NCI-H1694 treated with DMSO at 0.1 percent for 48 hours (cell line): ENCODE results near the gene CA14.
"Not testable (repeated sequence)": the region's sequence is repeated elsewhere in the genome, so short reads cannot be mapped to it uniquely, and the experiment has no call there.

Experiments used
- DNase-seq: peaks from one replicate; lab custom pipeline; 2025; lab: John Stamatoyannopoulos, UW

Gene CA14

GRCh38 chr1:150235852-150236613 is 21.5 kb upstream of the CA14 start, which contains the start of gene ANP32E:
Gene ANP32E (minus strand): TSS chr1:150236112. CDS start chr1:150235786, 326 bp downstream.
- DNase-seq, result peak; percentile 100

GRCh38 chr1:150236614-150237100 is 20.9 kb upstream of the CA14 start:
- DNase-seq, result peak; percentile 35

GRCh38 chr1:150237176-150237575 is 20.4 kb upstream of the CA14 start:
- DNase-seq, result not testable (repeated sequence)

GRCh38 chr1:150237746-150238145 is 19.8 kb upstream of the CA14 start:
- DNase-seq, result no peak

- DNase-seq, result no peak
Observed at GRCh38 chr1:150243003-150243402, 14.6 kb upstream of the CA14 start.

- DNase-seq, result no peak
Observed at GRCh38 chr1:150249936-150250335, 7.6 kb upstream of the CA14 start.

- DNase-seq, result no peak
Observed at GRCh38 chr1:150256198-150256553, 1.4 kb upstream of the CA14 start.

GRCh38 chr1:150256554-150257341 is 826 bp upstream of the CA14 start:
- DNase-seq, result no peak

- DNase-seq, result no peak
Observed at GRCh38 chr1:150259217-150259616, 1.6 kb downstream of the CA14 start.

GRCh38 chr1:150259758-150260669 is 2.4 kb downstream of the CA14 start:
- DNase-seq, result no peak

- no peak for DNase-seq
Observed at GRCh38 chr1:150261367-150261766, 3.8 kb downstream of the CA14 start.

- DNase-seq, result no peak
Observed at GRCh38 chr1:150262388-150263320, 5.1 kb downstream of the CA14 start.

GRCh38 chr1:150263549-150263948 is 6.0 kb downstream of the CA14 start:
- DNase-seq, result no peak

GRCh38 chr1:150267896-150268295 is 10.3 kb downstream of the CA14 start:
- DNase-seq, result no peak

- DNase-seq, result no peak
Observed at GRCh38 chr1:150268340-150268704, 10.7 kb downstream of the CA14 start.

GRCh38 chr1:150268705-150269403 is 11.3 kb downstream of the CA14 start, which contains the start of gene APH1A:
Gene APH1A (minus strand): TSS chr1:150269016. CDS start chr1:150268810, 206 bp downstream.
- peak; percentile 99 for DNase-seq

GRCh38 chr1:150269451-150269850 is 11.9 kb downstream of the CA14 start:
- no peak for DNase-seq

- no peak for DNase-seq
Observed at GRCh38 chr1:150271291-150271959, 13.9 kb downstream of the CA14 start.

- DNase-seq, result no peak
Observed at GRCh38 chr1:150273311-150273710, 15.7 kb downstream of the CA14 start.
